Activated CD4-positive, alpha-beta T cell treated with anti-CD3 and anti-CD28 coated beads, Interleukin-2, amount 50 U/mL, for 48 hours (primary cell): ENCODE results near the gene BCAS3.
"Not testable (repeated sequence)": the region's sequence is repeated elsewhere in the genome, so short reads cannot be mapped to it uniquely, and the experiment has no call there.

Experiments used
- DNase-seq, 2 experiments: peaks; one replicate each; pipeline ENCODE4 v3.0.0-alpha.2; 2020

Gene BCAS3

GRCh38 chr17:61239953-61240352, 562.3 kb downstream of the BCAS3 start:
- no peak for DNase-seq

GRCh38 chr17:61240851-61241468, 563.3 kb downstream of the BCAS3 start:
- DNase-seq, result no peak

- not testable (repeated sequence) for DNase-seq
Measured at GRCh38 chr17:61244988-61245387, 567.3 kb downstream of the BCAS3 start.

GRCh38 chr17:61245706-61246135, 568.1 kb downstream of the BCAS3 start:
- DNase-seq, result no peak

GRCh38 chr17:61247439-61247838, 569.8 kb downstream of the BCAS3 start:
- no peak for DNase-seq

- no peak for DNase-seq
Measured at GRCh38 chr17:61248399-61248798, 570.7 kb downstream of the BCAS3 start.

- DNase-seq, result no peak
Measured at GRCh38 chr17:61249649-61250299, 572.1 kb downstream of the BCAS3 start.

GRCh38 chr17:61250335-61250890, 572.8 kb downstream of the BCAS3 start:
- no peak for DNase-seq

GRCh38 chr17:61251939-61252865, 574.6 kb downstream of the BCAS3 start:
- no peak for DNase-seq

GRCh38 chr17:61253362-61253761, 575.7 kb downstream of the BCAS3 start:
- DNase-seq, result no peak

- DNase-seq, result no peak
Measured at GRCh38 chr17:61253937-61254574, 576.4 kb downstream of the BCAS3 start.

GRCh38 chr17:61254904-61255303, 577.3 kb downstream of the BCAS3 start:
- no peak for DNase-seq

- no peak for DNase-seq
Measured at GRCh38 chr17:61255647-61256046, 578.0 kb downstream of the BCAS3 start.

- DNase-seq, result no peak
Measured at GRCh38 chr17:61259360-61259759, 581.7 kb downstream of the BCAS3 start.

GRCh38 chr17:61260071-61260797, 582.6 kb downstream of the BCAS3 start:
- DNase-seq, result no peak

- no peak for DNase-seq
Measured at GRCh38 chr17:61261001-61261637, 583.5 kb downstream of the BCAS3 start.

GRCh38 chr17:61265397-61265796, 587.7 kb downstream of the BCAS3 start:
- no peak for DNase-seq

- no peak for DNase-seq
Measured at GRCh38 chr17:61267847-61268246, 590.2 kb downstream of the BCAS3 start.

- DNase-seq, result no peak
Measured at GRCh38 chr17:61275395-61275794, 597.7 kb downstream of the BCAS3 start.

GRCh38 chr17:61276806-61277205, 599.2 kb downstream of the BCAS3 start:
- no peak for DNase-seq

GRCh38 chr17:61279476-61280145, 602.0 kb downstream of the BCAS3 start:
- no peak for DNase-seq
